ENCODE measurements around the gene WRNIP1.
A peak's percentile ranks its signal among the peaks of the same experiment; 100 is the strongest.

The WRNIP1 gene

DNA sequence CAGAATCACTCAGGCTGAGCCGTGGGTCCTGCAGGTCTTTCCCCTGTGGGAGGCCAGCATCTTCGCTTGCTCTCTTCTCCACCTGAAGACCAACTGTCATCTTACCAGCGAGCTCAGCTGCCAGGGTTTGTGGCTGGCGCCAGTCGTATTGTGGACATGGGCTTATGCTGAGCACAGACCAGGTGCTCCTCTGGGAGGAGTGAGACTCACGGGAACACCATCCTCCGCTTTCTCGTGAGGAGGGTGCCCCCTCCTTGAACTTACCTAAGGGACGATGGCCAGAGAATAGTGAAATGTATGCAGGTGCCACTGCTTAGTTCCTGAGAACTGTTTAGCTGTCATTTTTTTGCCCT, 17.1 kb downstream of the WRNIP1 start:
- ATAC-seq: no peak

DNA sequence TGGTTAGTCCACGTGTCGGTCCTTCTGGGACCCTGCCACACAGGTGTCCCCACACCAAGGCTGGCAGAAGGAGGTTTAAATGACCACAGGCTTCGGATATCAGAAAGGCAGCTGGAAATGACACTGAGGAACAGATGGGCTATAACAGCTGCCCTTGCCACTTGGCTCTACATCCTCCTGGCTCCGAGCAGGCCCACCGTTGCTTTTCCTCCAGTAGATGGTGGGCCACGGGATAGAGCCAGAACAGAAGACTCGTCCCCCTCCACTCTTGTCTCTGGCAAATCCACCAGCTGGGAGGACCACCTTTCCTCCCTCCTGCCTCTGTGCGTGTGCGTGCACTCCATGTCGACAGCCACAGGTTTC, 17.6 kb downstream of the WRNIP1 start:
- TF ChIP-seq ZC3H10 (CRISPR knock-in tag; IDR thresholded peaks at IDR 0.05): no peak
- TF ChIP-seq ZNF70 (CRISPR knock-in tag; IDR thresholded peaks at IDR 0.05): no peak

More for the DNA sequence above, 17.1 kb downstream of the WRNIP1 start:
- TF ChIP-seq ARNTL (CRISPR knock-in tag; IDR thresholded peaks at IDR 0.05; ENCODE audit: borderline replicate concordance, low read depth) (no peak), BACH2 (CRISPR knock-in tag; IDR thresholded peaks at IDR 0.05; ENCODE audit: borderline replicate concordance) (no peak), CSDC2 (CRISPR knock-in tag; IDR thresholded peaks at IDR 0.05) (no peak), ISL1 (CRISPR knock-in tag; IDR thresholded peaks at IDR 0.05) (no peak), ZFP3 (CRISPR knock-in tag; IDR thresholded peaks at IDR 0.05) (no peak), RARB (CRISPR knock-in tag; IDR thresholded peaks at IDR 0.05) (no peak), ESRRG (CRISPR knock-in tag; IDR thresholded peaks at IDR 0.05) (no peak), ZC3H10 (CRISPR knock-in tag; IDR thresholded peaks at IDR 0.05) (no peak), SNAI2 (CRISPR knock-in tag; IDR thresholded peaks at IDR 0.05) (no peak), ZNF8 (CRISPR knock-in tag; IDR thresholded peaks at IDR 0.05) (no peak), ZNF565 (CRISPR knock-in tag; conservative IDR thresholded peaks at IDR 0.05; ENCODE audit: low read depth) (no peak), ZNF70 (CRISPR knock-in tag; IDR thresholded peaks at IDR 0.05) (no peak), OSR1 (CRISPR knock-in tag; IDR thresholded peaks at IDR 0.05) (no peak), ZFP30 (CRISPR knock-in tag; IDR thresholded peaks at IDR 0.05) (no peak)
- TF ChIP-seq, protein P1, sequence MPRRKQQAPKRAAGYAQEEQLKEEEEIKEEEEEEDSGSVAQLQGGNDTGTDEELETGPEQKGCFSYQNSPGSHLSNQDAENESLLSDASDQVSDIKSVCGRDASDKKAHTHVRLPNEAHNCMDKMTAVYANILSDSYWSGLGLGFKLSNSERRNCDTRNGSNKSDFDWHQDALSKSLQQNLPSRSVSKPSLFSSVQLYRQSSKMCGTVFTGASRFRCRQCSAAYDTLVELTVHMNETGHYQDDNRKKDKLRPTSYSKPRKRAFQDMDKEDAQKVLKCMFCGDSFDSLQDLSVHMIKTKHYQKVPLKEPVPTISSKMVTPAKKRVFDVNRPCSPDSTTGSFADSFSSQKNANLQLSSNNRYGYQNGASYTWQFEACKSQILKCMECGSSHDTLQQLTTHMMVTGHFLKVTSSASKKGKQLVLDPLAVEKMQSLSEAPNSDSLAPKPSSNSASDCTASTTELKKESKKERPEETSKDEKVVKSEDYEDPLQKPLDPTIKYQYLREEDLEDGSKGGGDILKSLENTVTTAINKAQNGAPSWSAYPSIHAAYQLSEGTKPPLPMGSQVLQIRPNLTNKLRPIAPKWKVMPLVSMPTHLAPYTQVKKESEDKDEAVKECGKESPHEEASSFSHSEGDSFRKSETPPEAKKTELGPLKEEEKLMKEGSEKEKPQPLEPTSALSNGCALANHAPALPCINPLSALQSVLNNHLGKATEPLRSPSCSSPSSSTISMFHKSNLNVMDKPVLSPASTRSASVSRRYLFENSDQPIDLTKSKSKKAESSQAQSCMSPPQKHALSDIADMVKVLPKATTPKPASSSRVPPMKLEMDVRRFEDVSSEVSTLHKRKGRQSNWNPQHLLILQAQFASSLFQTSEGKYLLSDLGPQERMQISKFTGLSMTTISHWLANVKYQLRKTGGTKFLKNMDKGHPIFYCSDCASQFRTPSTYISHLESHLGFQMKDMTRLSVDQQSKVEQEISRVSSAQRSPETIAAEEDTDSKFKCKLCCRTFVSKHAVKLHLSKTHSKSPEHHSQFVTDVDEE (CRISPR knock-in tag; IDR thresholded peaks at IDR 0.05): no peak
- TF ChIP-seq, protein P2, sequence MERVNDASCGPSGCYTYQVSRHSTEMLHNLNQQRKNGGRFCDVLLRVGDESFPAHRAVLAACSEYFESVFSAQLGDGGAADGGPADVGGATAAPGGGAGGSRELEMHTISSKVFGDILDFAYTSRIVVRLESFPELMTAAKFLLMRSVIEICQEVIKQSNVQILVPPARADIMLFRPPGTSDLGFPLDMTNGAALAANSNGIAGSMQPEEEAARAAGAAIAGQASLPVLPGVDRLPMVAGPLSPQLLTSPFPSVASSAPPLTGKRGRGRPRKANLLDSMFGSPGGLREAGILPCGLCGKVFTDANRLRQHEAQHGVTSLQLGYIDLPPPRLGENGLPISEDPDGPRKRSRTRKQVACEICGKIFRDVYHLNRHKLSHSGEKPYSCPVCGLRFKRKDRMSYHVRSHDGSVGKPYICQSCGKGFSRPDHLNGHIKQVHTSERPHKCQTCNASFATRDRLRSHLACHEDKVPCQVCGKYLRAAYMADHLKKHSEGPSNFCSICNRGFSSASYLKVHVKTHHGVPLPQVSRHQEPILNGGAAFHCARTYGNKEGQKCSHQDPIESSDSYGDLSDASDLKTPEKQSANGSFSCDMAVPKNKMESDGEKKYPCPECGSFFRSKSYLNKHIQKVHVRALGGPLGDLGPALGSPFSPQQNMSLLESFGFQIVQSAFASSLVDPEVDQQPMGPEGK (CRISPR knock-in tag; IDR thresholded peaks at IDR 0.05; ENCODE audit: borderline replicate concordance): no peak
- TF ChIP-seq, protein P3, sequence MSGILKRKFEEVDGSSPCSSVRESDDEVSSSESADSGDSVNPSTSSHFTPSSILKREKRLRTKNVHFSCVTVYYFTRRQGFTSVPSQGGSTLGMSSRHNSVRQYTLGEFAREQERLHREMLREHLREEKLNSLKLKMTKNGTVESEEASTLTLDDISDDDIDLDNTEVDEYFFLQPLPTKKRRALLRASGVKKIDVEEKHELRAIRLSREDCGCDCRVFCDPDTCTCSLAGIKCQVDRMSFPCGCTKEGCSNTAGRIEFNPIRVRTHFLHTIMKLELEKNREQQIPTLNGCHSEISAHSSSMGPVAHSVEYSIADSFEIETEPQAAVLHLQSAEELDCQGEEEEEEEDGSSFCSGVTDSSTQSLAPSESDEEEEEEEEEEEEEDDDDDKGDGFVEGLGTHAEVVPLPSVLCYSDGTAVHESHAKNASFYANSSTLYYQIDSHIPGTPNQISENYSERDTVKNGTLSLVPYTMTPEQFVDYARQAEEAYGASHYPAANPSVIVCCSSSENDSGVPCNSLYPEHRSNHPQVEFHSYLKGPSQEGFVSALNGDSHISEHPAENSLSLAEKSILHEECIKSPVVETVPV (CRISPR knock-in tag; IDR thresholded peaks at IDR 0.05): no peak
- TF ChIP-seq, protein P4, sequence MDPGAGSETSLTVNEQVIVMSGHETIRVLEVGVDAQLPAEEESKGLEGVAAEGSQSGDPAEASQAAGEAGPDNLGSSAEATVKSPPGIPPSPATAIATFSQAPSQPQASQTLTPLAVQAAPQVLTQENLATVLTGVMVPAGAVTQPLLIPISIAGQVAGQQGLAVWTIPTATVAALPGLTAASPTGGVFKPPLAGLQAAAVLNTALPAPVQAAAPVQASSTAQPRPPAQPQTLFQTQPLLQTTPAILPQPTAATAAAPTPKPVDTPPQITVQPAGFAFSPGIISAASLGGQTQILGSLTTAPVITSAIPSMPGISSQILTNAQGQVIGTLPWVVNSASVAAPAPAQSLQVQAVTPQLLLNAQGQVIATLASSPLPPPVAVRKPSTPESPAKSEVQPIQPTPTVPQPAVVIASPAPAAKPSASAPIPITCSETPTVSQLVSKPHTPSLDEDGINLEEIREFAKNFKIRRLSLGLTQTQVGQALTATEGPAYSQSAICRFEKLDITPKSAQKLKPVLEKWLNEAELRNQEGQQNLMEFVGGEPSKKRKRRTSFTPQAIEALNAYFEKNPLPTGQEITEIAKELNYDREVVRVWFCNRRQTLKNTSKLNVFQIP (CRISPR knock-in tag; IDR thresholded peaks at IDR 0.05; ENCODE audit: borderline replicate concordance, low read depth): no peak
- TF ChIP-seq, protein P5, sequence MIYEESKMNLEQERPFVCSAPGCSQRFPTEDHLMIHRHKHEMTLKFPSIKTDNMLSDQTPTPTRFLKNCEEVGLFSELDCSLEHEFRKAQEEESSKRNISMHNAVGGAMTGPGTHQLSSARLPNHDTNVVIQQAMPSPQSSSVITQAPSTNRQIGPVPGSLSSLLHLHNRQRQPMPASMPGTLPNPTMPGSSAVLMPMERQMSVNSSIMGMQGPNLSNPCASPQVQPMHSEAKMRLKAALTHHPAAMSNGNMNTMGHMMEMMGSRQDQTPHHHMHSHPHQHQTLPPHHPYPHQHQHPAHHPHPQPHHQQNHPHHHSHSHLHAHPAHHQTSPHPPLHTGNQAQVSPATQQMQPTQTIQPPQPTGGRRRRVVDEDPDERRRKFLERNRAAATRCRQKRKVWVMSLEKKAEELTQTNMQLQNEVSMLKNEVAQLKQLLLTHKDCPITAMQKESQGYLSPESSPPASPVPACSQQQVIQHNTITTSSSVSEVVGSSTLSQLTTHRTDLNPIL (CRISPR knock-in tag; IDR thresholded peaks at IDR 0.05; ENCODE audit: low read depth): no peak

DNA sequence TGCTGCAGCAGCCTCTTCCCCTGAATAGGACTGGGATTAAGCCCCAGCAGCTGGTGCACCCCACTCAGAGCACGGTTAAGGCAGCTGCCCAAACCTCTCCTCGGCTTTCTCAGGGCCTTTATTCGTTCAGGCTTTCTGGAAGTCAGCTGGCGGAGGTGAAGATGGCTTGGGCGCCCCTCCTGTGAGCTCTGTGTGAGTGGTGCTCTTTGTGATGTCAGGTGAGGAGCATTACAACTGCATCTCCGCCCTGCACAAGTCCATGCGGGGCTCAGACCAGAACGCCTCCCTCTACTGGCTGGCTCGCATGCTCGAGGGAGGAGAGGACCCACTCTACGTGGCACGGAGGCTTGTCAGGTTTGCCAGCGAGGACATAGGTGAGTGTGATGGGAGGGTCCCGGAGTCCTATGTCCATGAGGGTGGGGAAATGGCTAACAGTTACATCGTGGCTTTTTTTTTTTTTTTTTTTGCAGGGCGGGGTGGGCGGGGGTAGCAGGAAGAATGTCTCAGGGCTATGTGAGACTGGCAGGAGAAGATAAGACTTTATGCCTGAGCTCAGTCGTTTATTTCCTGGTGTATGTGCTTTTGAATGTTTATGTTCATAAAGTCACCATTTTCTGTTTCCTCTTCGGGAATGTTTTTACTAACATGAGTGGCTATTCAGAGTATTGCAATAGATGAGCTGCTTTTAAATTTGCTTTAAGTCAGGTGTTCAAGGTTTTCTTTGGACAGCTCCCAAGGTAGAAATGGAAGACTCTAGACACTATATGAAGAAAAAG, 18.2 kb downstream of the WRNIP1 start:
- ATAC-seq: 0 out of 3 replicates have a peak, but pooled peaks have one; percentile 20
- TF ChIP-seq CSDC2 (CRISPR knock-in tag; IDR thresholded peaks at IDR 0.05) (no peak), GLIS3 (CRISPR knock-in tag; IDR thresholded peaks at IDR 0.05) (no peak), ISL1 (CRISPR knock-in tag; IDR thresholded peaks at IDR 0.05) (no peak), SNAI2 (CRISPR knock-in tag; IDR thresholded peaks at IDR 0.05) (no peak), RARB (CRISPR knock-in tag; IDR thresholded peaks at IDR 0.05) (no peak), OSR1 (CRISPR knock-in tag; IDR thresholded peaks at IDR 0.05) (no peak), ZFP3 (CRISPR knock-in tag; IDR thresholded peaks at IDR 0.05) (no peak), ZNF565 (CRISPR knock-in tag; conservative IDR thresholded peaks at IDR 0.05; ENCODE audit: low read depth) (no peak), ZC3H10 (CRISPR knock-in tag; IDR thresholded peaks at IDR 0.05) (no peak), ZNF8 (CRISPR knock-in tag; IDR thresholded peaks at IDR 0.05) (no peak), TCF4 (CRISPR knock-in tag; IDR thresholded peaks at IDR 0.05; ENCODE audit: borderline replicate concordance) (no peak)
- TF ChIP-seq, protein P1 (CRISPR knock-in tag; IDR thresholded peaks at IDR 0.05): no peak
- TF ChIP-seq, protein P4 (CRISPR knock-in tag; IDR thresholded peaks at IDR 0.05; ENCODE audit: borderline replicate concordance, low read depth): no peak

More for the DNA sequence above, 17.6 kb downstream of the WRNIP1 start:
- ATAC-seq: no peak; the same call in 2 of the 3 replicates
